HG03097 (cell line): ENCODE data around the gene ACSM5.

Experiments
- ATAC-seq: cut with Tn5 transposase; IDR thresholded peaks from one replicate; pipeline ENCODE4 v1.9.1; 2021; ENCODE audit not compliant: unreplicated experiment, low FRiP score

ACSM5 gene

GRCh38 chr16:20409398-20410120 lies at the start of gene ACSM5:
TSS of gene ACSM5 (plus strand) at chr16:20409534. CDS start at chr16:20411485, 1,951 bp downstream.
- peak; percentile 35 for ATAC-seq

- no peak for ATAC-seq
Observed at GRCh38 chr16:20359997-20360396, 49.3 kb upstream of the ACSM5 start.

- no peak for ATAC-seq
Observed at GRCh38 chr16:20363191-20363590, 46.1 kb upstream of the ACSM5 start.

- ATAC-seq: no peak
Observed at GRCh38 chr16:20364051-20364450, 45.3 kb upstream of the ACSM5 start.

GRCh38 chr16:20369452-20370054 lies 39.8 kb upstream of the ACSM5 start:
- ATAC-seq: no peak

GRCh38 chr16:20372701-20373100 lies 36.6 kb upstream of the ACSM5 start:
- no peak for ATAC-seq

GRCh38 chr16:20377181-20377580 lies 32.2 kb upstream of the ACSM5 start:
- no peak for ATAC-seq

GRCh38 chr16:20380782-20381181 lies 28.6 kb upstream of the ACSM5 start:
- no peak for ATAC-seq

GRCh38 chr16:20382202-20382948 lies 27.0 kb upstream of the ACSM5 start:
- ATAC-seq: no peak

- no peak for ATAC-seq
Observed at GRCh38 chr16:20383106-20384029, 26.0 kb upstream of the ACSM5 start.

- no peak for ATAC-seq
Observed at GRCh38 chr16:20385844-20386832, 23.2 kb upstream of the ACSM5 start.

- no peak for ATAC-seq
Observed at GRCh38 chr16:20387978-20388377, 21.4 kb upstream of the ACSM5 start.

- ATAC-seq: no peak
Observed at GRCh38 chr16:20388854-20389253, 20.5 kb upstream of the ACSM5 start.

GRCh38 chr16:20391045-20391444 lies 18.3 kb upstream of the ACSM5 start:
- ATAC-seq: no peak

GRCh38 chr16:20393801-20394577 lies 15.3 kb upstream of the ACSM5 start:
- ATAC-seq: no peak

GRCh38 chr16:20395946-20396345 lies 13.4 kb upstream of the ACSM5 start:
- no peak for ATAC-seq

GRCh38 chr16:20396846-20397467 lies 12.4 kb upstream of the ACSM5 start:
- no peak for ATAC-seq

- ATAC-seq: no peak
Observed at GRCh38 chr16:20397468-20398074, 11.8 kb upstream of the ACSM5 start.
